ENCODE data around the gene FNBP1. TPM values are rescaled to one million over a fixed set of nuclear protein-coding genes. Genes with fewer than 3 reads are reported as not detected.

The FNBP1 gene
- polyA plus RNA-seq, 3 donors, result 37.6 to 60.7 (median 51.4) TPM

DNA sequence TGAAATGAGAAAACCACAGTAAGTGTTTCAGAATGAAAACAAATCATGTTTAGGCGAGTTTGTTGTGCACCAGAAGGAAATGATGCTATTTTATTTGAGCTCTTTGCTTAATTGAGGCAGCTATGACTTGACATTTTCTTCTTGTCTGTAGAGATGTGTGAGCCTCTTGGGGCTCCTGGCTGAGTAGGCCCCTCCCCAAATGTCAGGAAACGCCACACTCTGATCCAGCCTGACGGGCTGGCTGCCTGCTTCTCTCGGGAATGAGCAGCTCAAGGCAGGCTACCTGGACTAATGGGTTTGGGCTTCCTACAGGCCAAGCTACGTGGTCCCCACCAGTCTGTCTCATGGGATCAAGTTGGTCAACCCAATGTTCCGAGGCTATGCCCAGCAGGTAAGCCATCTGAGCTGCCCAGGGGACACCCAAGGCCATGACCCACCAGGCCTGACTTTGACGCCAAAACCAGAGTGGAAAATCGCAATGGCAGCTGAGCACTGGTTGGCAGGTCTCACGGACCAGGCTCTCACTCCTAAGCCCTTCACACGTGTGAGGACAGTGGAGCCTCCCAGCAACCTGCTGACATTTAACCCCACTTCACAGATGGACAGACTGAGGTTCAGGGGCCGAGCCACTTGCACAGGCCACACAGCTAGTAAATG is 177.9 kb downstream of the FNBP1 start:
- H4K20me1 ChIP-seq (ENCODE audit: insufficient read depth, low read length), result no peaks in the 10 kb centered on the region
- H3K36me3 ChIP-seq (replicated peaks in 1 of 2; ENCODE audit: control insufficient read depth in 1 of 2, insufficient read depth in 2 of 2, low read length in 2 of 2), result peaks cover 45 to 57% of the 10 kb centered on the region in 2 donors
- H3K4me1 ChIP-seq (ENCODE audit: control insufficient read depth in 1 of 2, insufficient read depth in 2 of 2, low read length in 2 of 2), result peaks cover 8 to 11% of the 10 kb centered on the region in 2 donors
- no peaks in the 10 kb centered on the region for H3K27me3 ChIP-seq (ENCODE audit: control insufficient read depth in 2 of 2, insufficient read depth in 2 of 2, low read length in 2 of 2)
- no peaks in the 10 kb centered on the region for H3K9me3 ChIP-seq (replicated peaks in 1 of 2; ENCODE audit: control insufficient read depth in 1 of 2, insufficient read depth in 1 of 2, low read length in 2 of 2)
- WGBS (ENCODE audit: insufficient coverage), result 49% methylated on average over 9 of the region's 11 CpGs
- Mint-ChIP-seq H3K4me1 (peaks cover 31% of the 10 kb centered on the region), H3K4me3 (no peak overlapping the region), H3K36me3 (peaks cover 41 to 87% of the 10 kb centered on the region in 2 donors), H3K27me3 (ENCODE audit: low read depth in 3 of 3) (peaks cover 0 to 6% (median 0%) of the 10 kb centered on the region in 3 donors), H3K27ac (no peak overlapping the region), H3K9me3 (peaks cover 0 to 3% (median 0%) of the 10 kb centered on the region in 7 donors)
- intact Hi-C loops (cut with micrococcal nuclease), result no loop called here
- no peak overlapping the region for H3K9ac ChIP-seq (ENCODE audit: insufficient read depth, low read length, poor library complexity, severe bottlenecking)
- H3K79me2 ChIP-seq (ENCODE audit: insufficient read depth, low read length), result no peaks in the 10 kb centered on the region
- H3K27ac ChIP-seq (ENCODE audit: low read depth in 1 of 2, low read length in 2 of 2), result peak overlapping the region in 1 of 2 donors; percentile 6
- H3K4me3 ChIP-seq (replicated peaks in 1 of 3; ENCODE audit: low read depth in 2 of 3, low read length in 3 of 3), result no peak overlapping the region
- no peak for DNase-seq
- TF ChIP-seq, protein P1, sequence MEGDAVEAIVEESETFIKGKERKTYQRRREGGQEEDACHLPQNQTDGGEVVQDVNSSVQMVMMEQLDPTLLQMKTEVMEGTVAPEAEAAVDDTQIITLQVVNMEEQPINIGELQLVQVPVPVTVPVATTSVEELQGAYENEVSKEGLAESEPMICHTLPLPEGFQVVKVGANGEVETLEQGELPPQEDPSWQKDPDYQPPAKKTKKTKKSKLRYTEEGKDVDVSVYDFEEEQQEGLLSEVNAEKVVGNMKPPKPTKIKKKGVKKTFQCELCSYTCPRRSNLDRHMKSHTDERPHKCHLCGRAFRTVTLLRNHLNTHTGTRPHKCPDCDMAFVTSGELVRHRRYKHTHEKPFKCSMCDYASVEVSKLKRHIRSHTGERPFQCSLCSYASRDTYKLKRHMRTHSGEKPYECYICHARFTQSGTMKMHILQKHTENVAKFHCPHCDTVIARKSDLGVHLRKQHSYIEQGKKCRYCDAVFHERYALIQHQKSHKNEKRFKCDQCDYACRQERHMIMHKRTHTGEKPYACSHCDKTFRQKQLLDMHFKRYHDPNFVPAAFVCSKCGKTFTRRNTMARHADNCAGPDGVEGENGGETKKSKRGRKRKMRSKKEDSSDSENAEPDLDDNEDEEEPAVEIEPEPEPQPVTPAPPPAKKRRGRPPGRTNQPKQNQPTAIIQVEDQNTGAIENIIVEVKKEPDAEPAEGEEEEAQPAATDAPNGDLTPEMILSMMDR (IDR thresholded peaks at IDR 0.05), result no peak
- H2AFZ ChIP-seq (ENCODE audit: insufficient read depth, low read depth, low read length, poor library complexity, severe bottlenecking), result no peak overlapping the region
- H3K4me2 ChIP-seq (replicated peaks; ENCODE audit: extremely low read depth, low read length, poor library complexity, severe bottlenecking), result no peak overlapping the region

DNA sequence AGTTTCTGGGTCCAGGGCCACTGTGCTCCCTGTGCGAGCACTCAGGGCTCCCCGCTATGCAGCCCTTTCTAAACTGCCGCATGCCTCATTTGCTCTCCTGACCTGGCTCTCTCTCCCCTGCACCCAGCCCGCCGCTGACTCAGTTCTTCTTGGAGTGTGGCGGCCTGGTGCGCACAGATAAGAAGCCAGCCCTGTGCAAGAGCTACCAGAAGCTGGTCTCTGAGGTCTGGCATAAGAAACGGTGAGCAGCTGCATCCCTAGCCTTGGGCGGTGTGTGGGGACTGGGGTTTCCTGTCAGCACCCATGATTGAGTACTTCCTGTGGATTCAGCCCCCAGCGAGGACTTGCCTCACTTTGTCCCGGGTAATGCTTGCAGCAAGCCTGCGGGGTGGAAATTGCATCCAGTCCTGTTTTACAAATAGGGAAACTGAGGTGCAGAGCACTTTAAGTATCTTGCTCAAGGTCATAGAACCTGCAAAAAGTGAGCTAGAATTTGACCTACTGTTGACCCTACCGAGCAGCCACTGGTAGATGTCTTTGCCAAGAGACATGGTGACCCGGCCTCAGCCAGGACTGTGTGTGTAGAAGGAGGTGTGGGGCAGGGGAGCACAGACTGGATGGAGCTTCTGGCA is 179.8 kb downstream of the FNBP1 start:
- no peak for DNase-seq
- intact Hi-C loops (cut with micrococcal nuclease), result no loop called here
- H3K36me3 ChIP-seq (replicated peaks in 1 of 2; ENCODE audit: control insufficient read depth in 1 of 2, insufficient read depth in 2 of 2, low read length in 2 of 2), result peaks cover 41 to 58% of the 10 kb centered on the region in 2 donors

More for the DNA sequence above, 179.8 kb downstream of the FNBP1 start:
- no peak overlapping the region for H3K27ac ChIP-seq (ENCODE audit: low read depth in 1 of 2, low read length in 2 of 2)
- no peak overlapping the region for H3K4me3 ChIP-seq (replicated peaks in 1 of 3; ENCODE audit: low read depth in 2 of 3, low read length in 3 of 3)
- no peaks in the 10 kb centered on the region for H4K20me1 ChIP-seq (ENCODE audit: insufficient read depth, low read length)
- H3K4me1 ChIP-seq (ENCODE audit: control insufficient read depth in 1 of 2, insufficient read depth in 2 of 2, low read length in 2 of 2), result peaks cover 8 to 11% of the 10 kb centered on the region in 2 donors
- H3K9ac ChIP-seq (ENCODE audit: insufficient read depth, low read length, poor library complexity, severe bottlenecking), result peak overlapping the region; percentile 15
- H3K4me2 ChIP-seq (replicated peaks; ENCODE audit: extremely low read depth, low read length, poor library complexity, severe bottlenecking), result no peak overlapping the region
- no peaks in the 10 kb centered on the region for H3K79me2 ChIP-seq (ENCODE audit: insufficient read depth, low read length)
- H3K4me1 Mint-ChIP-seq, result peaks cover 31% of the 10 kb centered on the region
- peaks cover 48 to 79% of the 10 kb centered on the region in 2 donors for H3K36me3 Mint-ChIP-seq
- H3K4me3 Mint-ChIP-seq, result no peak overlapping the region
- TF ChIP-seq, protein P1 (IDR thresholded peaks at IDR 0.05), result no peak
- H3K9me3 ChIP-seq (replicated peaks in 1 of 2; ENCODE audit: control insufficient read depth in 1 of 2, insufficient read depth in 1 of 2, low read length in 2 of 2), result no peaks in the 10 kb centered on the region
- H3K27me3 ChIP-seq (ENCODE audit: control insufficient read depth in 2 of 2, insufficient read depth in 2 of 2, low read length in 2 of 2), result no peaks in the 10 kb centered on the region
- peaks cover 0 to 3% (median 0%) of the 10 kb centered on the region in 7 donors for H3K9me3 Mint-ChIP-seq
- H2AFZ ChIP-seq (ENCODE audit: insufficient read depth, low read depth, low read length, poor library complexity, severe bottlenecking), result no peak overlapping the region
- H3K27me3 Mint-ChIP-seq (ENCODE audit: low read depth in 3 of 3), result peaks cover 0 to 6% (median 0%) of the 10 kb centered on the region in 3 donors
- H3K27ac Mint-ChIP-seq, result no peak overlapping the region
- 2% methylated on average over 14 of the region's 14 CpGs for WGBS (ENCODE audit: insufficient coverage)
